GM19239 (cell line): Measurements from ENCODE around the gene SPA17.

ENCODE experiments used
- DNase-seq: peaks from one replicate; pipeline ENCODE4 v3.0.0; 2011; ENCODE audit warnings: low spot score; ENCODE audit not compliant: insufficient read length
- FAIRE-seq: peaks from 2 replicates; lab custom pipeline; 2011; peaks lifted over from hg19 to GRCh38; lab: Jason Lieb, UNC

SPA17 gene

GRCh38 chr11:124719534-124719933 is 45.8 kb downstream of the SPA17 start:
- no peak for FAIRE-seq
- DNase-seq, result no peak

- DNase-seq (no peak), FAIRE-seq (peak; percentile 52)
Observed at GRCh38 chr11:124722176-124722575, 48.5 kb downstream of the SPA17 start.

GRCh38 chr11:124724979-124725718 is 51.4 kb downstream of the SPA17 start:
- peak; percentile 98 for FAIRE-seq
- peak; percentile 77 for DNase-seq

GRCh38 chr11:124725719-124726105 is 52.0 kb downstream of the SPA17 start:
- FAIRE-seq (no peak), DNase-seq (no peak)

- DNase-seq (no peak), FAIRE-seq (no peak)
Observed at GRCh38 chr11:124727474-124727873, 53.8 kb downstream of the SPA17 start.

GRCh38 chr11:124728134-124728533 is 54.4 kb downstream of the SPA17 start:
- FAIRE-seq (no peak), DNase-seq (no peak)

- DNase-seq, result no peak
- FAIRE-seq, result no peak
Observed at GRCh38 chr11:124729571-124729970, 55.9 kb downstream of the SPA17 start.

- DNase-seq, result no peak
Observed at GRCh38 chr11:124732230-124732629, 58.5 kb downstream of the SPA17 start.

GRCh38 chr11:124736736-124737135 is 63.0 kb downstream of the SPA17 start:
- DNase-seq (no peak), FAIRE-seq (no peak)

More at GRCh38 chr11:124732230-124732629, 58.5 kb downstream of the SPA17 start:
- no peak for FAIRE-seq

- FAIRE-seq, result no peak
- DNase-seq, result no peak
Observed at GRCh38 chr11:124737638-124738305, 64.1 kb downstream of the SPA17 start.

- FAIRE-seq (no peak), DNase-seq (no peak)
Observed at GRCh38 chr11:124738713-124739478, 65.2 kb downstream of the SPA17 start.

GRCh38 chr11:124739479-124740276 is 66.0 kb downstream of the SPA17 start, which contains the start of gene NRGN:
NRGN (plus strand) TSS chr11:124739942; CDS start chr11:124740085, 143 bp downstream.
- peak; percentile 96 for DNase-seq
- FAIRE-seq, result peak; percentile 94

- peak; percentile 93 for FAIRE-seq
- no peak for DNase-seq
Observed at GRCh38 chr11:124740277-124740882, 66.7 kb downstream of the SPA17 start.

- FAIRE-seq (no peak), DNase-seq (no peak)
Observed at GRCh38 chr11:124742555-124742954, 68.9 kb downstream of the SPA17 start.

GRCh38 chr11:124743050-124743449 is 69.3 kb downstream of the SPA17 start:
- DNase-seq (no peak), FAIRE-seq (no peak)

GRCh38 chr11:124745270-124745834 is 71.6 kb downstream of the SPA17 start:
- no peak for FAIRE-seq
- DNase-seq, result no peak

GRCh38 chr11:124745835-124746620 is 72.3 kb downstream of the SPA17 start:
- peak; percentile 72 for DNase-seq
- FAIRE-seq, result peak; percentile 80

- DNase-seq (peak; percentile 96), FAIRE-seq (peak; percentile 97)
Observed at GRCh38 chr11:124746621-124747243, 73.0 kb downstream of the SPA17 start.
